NCI-H1930 (cell line): ENCODE measurements around the gene HNF4A.

Experiments used
- DNase-seq, 2 experiments: peaks; one replicate each; lab custom pipeline; 2025; lab: John Stamatoyannopoulos, UW

HNF4A gene

DNA sequence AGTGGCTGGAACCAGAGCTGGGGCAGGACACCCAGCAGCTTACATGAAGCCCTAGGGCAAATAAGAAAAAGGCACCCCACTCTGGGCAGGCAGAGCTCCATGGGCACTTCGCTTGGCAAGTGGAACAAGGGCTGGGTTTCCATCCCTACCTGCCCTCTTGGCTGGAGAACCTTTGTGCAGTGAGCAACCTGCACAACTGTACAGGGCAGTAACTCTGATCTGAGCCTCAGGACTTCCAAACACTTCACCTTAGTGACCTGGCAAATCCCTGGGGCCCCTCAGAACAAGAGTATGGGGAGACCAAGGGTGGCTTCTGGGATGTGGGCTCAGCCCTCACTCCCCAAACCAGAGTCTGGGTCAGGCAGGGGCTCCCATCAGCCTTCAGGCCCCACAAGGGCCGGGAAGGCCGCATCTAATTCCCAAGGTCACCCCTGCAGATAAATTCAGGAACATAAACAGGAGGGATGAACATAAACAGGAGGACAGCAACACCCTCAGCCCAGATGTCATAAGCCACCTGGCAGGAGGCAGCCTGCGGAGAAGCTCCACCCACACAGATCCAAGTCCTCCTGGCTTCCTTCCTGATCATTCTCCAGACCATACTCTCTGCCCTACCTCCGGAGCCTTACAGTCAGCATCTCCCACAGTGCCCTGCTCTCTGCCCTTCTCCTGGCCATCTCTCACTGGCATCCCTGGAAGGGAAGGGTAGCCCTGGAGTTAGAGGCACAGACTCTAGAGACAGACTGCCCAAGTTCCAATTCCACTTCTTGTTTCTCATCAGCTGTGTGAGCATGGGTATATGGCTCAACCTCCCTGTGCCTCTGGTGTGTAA lies 37.5 kb downstream of the HNF4A start:
- DNase-seq = no peak

- no peak for DNase-seq
These were observed 38.3 kb downstream of the HNF4A start for GRCh38 chr20:44393608-44394451.

GRCh38 chr20:44394452-44394701 lies 38.9 kb downstream of the HNF4A start:
- peak in 1 of 2 experiments; percentile 42 for DNase-seq

GRCh38 chr20:44394702-44395460 lies 39.4 kb downstream of the HNF4A start:
- DNase-seq = no peak

DNA sequence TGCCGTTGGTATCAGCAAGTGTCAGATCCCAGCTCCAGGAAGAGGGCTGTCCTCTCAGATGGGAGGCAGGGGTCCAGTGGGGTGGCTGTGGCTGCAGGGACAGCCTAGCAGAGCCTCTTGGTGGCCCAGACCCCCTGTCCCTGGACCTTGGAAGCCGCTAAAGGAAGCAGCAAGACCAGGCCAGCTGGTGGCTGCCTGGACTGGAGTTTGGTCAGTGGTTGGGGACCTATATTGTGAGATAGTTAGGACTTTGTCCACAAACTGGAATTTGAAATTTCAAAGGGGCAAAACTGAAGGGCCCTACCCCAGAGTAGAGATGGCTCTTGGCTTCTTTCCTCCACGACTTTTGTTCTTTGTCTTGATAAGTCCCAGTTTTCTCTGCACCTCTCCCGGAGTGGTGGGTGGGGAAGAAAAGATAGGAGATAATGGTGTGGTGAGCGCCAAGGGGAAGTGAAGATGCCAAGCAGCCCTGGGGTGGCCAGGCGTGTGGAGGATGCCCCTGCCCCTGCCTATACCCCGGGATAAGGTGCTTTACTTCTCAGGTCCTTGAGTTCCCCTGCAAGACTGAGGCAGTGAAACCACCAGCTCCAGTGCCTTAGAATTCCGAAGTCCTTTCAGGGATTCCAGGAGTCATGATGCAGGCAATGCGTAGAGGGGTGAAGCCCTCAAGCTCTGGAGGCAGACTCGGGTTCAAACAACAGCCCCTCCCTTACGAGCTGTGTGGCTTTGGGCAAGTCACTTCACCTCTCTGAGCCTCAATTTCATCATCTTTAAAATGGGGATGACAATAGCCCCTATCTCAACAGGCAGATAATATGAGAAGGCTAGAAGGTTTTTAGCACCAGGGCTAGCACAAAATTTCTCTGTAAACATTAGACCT lies 40.2 kb downstream of the HNF4A start:
- DNase-seq = no peak

GRCh38 chr20:44396369-44397130 lies 41.1 kb downstream of the HNF4A start:
- no peak for DNase-seq

GRCh38 chr20:44398335-44398734 lies 42.8 kb downstream of the HNF4A start:
- peak in 1 of 2 experiments; percentile 50 for DNase-seq

DNA sequence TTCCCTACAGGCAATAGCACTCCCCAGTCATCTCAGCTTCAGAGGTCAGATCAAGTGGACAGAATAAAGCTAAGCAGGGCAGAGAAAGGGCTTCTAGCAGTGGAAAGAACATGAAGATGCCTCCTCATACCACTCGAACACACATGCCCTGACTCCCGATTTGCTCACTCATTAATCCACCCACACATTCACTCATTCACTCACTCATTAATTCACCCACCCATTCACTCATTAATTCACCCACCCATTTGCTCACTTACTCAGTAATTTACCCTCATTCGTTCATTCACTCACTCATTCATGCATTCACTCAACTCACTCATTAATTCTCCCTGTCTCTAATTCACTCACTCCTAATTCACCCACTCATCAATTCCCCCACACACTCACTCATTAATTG lies 43.9 kb downstream of the HNF4A start:
- no peak for DNase-seq

DNA sequence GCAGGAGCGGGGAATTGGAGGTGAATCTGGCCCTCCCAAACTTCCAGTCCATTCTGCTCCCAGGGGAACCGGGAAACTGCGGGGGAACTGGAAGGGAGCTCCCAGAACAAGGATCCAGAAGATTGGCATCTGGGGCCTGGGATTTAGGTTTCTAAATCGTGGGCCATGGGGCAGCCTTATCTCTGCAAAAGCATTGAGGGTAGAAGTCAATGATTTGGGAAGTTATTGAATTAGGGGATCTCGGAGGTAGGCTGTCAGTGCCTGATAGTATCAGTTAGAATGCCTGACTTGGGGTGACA lies 45.1 kb downstream of the HNF4A start:
- DNase-seq = no peak

DNA sequence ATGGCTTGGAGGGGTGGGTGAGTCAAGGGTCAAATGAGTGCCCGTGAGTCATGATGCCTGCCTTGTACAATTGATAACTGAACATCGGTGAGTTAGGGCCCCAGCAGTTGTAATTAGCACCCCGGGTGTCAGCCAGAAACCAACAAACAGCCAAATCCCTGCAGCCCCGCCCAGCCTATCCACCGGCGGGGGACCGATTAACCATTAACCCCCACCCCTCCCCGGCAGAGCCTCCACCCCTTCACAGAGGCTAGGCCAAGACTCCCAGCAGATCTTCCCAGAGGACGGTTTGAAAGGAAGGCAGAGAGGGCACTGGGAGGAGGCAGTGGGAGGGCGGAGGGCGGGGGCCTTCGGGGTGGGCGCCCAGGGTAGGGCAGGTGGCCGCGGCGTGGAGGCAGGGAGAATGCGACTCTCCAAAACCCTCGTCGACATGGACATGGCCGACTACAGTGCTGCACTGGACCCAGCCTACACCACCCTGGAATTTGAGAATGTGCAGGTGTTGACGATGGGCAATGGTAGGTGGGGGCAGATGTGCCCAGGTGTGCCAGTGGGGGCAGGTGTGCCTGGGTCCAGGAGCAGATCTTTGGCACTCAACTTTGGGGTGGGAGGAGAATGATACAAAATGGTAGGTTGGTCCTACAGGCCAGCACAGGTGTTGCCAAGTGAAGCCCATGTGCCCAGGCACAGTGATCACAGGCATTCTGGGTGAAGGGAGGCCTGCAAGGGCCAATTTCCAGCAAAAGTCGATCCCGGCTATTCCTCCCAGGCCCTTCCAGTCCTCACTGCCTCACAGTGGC lies 45.7 kb downstream of the HNF4A start:
- no peak for DNase-seq

DNA sequence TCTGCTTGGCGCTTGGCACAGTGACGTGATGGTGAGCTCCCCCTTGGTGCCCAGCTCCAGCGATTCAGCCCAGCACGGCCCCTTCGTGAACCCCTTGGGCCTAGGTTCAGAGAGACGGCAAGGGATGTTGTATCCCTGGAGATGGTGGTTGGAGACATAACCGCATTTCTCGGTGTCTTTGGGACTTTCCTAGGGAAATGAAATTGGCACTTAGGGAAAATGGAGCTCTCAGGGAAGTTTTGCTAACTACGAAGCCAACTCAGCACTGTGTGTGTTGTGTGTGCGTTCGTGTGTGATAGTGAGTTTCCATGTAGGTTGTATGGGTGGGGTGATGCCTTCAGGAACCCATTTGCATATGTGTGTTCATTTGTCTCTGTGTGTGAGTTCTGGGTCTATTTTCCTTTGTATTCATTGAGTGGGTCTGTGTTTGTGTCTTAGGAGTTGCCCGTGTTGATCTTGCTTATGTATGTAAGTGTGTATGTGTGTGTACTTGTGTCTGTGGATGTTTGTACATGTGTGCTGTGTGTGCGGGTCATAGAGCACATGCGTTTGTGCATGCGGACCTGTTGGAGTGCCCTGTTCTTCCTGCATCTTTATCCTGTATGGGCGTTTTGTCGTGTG lies 46.4 kb downstream of the HNF4A start:
- no peak for DNase-seq

GRCh38 chr20:44402391-44403193 lies 47.1 kb downstream of the HNF4A start:
- DNase-seq = no peak

GRCh38 chr20:44403194-44404112 lies 48.0 kb downstream of the HNF4A start:
- DNase-seq = no peak

GRCh38 chr20:44404204-44405181 lies 49.0 kb downstream of the HNF4A start:
- DNase-seq = no peak

DNA sequence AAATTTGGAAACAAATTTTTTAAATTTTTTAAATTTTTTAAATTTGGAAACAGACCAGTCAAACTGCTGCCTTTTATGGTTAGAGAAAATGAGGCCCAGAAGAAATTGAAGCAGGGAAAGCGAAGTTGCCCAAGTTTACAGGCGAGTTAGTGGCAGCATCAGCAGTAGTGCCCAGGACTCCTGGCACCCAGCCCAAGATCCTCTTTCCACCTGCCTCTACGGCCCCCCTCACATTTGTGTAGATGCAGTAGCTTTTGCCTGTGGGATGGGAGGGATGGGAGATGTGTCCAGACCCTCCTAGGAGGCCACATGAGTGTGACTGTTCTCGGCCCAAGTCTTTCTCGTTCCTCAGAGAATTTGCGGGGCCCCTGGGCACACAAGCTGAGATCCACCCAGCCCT lies 49.8 kb downstream of the HNF4A start:
- DNase-seq = no peak

DNA sequence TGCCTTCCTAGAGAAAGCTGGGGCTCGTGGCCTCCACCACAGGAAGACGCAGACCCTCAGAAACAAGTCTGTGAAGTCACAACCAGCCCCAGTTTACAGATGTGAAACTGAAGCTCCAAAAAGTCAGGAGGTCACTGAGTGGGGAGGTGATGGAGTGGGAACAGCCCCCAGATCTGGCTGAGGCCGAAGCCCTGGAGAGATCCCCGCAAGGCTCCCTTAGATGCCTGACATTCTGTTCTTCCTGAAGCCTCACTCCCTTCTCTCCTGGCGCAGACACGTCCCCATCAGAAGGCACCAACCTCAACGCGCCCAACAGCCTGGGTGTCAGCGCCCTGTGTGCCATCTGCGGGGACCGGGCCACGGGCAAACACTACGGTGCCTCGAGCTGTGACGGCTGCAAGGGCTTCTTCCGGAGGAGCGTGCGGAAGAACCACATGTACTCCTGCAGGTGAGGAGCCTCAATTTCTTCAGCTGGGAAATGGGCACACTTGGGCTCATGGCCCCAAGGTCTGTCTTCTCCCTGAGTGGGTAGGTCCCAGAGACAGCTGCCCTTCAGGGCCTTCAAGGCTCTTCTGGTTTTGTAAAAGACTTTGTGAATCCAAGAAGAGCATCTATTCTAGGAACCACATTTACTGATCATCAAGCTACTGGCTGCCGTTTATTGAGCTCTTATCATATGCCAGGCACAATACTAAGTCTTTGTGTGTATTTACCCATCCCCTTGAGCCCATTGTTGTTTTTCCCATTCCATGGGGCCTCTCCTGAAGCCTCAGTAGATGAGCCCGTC lies 50.5 kb downstream of the HNF4A start:
- no peak for DNase-seq
